ENCODE data around the gene CD320.

Gene CD320

GRCh38 chr19:8253678-8254077, 54.5 kb downstream of the CD320 start:
- no peak for DNase-seq (ENCODE audit: low spot score)

DNA sequence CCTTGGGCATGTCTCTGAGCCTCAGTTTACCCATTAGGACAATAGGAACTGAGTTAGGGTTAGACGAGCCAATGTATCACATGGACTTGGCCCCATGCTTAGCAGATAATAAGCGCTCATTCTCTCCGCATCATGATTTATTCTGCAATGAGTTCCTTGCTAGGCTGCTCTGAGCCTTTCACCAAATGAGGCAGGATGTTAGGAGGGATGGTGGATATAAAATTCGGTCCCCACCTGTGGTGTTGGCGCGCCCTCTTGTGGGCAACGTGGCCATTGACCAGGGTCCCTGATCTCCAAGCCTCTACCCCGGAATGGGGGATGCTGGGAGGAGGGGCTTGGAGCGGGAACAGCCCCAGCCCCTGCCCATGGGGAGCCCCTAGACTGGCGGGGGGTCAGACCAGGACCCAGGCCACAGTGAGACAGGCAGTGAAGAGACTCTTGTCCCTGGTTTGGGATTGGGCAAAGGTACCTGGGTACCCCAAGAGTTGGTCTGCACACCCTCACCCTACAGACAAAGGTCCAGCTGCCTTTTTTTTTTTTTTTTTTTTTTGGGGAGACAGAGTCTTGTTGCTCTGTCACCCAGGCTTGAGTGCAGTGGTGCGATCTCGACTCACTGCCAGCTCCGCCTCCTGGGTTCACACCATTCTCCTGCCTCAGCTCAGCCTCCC, 55.1 kb downstream of the CD320 start:
- peak; percentile 68 for DNase-seq (ENCODE audit: low spot score)
